Measurements from ENCODE around the gene DHX8.
"Not testable (repeated sequence)": the region's sequence is repeated elsewhere in the genome, so short reads cannot be mapped to it uniquely, and the experiment has no call there.

The DHX8 gene

GRCh38 chr17:43462569-43462968 lies 21.2 kb upstream of the DHX8 start:
- not testable (repeated sequence) for DNase-seq

- no peak for DNase-seq
These were observed 20.5 kb upstream of the DHX8 start for GRCh38 chr17:43463241-43463640.

DNA sequence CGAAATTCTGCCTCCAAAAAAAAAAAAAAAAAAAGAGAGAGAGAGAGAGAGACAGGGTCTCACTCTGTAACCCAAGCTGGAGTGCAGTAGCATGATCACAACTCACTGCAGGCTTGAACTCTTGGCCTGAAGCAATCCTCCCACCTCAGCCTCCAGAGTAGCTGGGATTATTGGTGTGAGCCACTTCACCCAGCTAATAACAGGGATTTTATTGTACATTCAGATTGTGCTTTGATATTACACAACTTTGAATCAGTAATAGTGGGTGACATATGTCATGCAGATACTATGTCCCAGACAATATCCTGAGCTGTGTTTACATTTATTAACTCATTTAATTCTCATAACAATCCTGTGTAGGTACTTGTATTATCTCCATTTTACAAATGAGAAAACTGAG lies 19.7 kb upstream of the DHX8 start:
- no peak for DNase-seq

DNA sequence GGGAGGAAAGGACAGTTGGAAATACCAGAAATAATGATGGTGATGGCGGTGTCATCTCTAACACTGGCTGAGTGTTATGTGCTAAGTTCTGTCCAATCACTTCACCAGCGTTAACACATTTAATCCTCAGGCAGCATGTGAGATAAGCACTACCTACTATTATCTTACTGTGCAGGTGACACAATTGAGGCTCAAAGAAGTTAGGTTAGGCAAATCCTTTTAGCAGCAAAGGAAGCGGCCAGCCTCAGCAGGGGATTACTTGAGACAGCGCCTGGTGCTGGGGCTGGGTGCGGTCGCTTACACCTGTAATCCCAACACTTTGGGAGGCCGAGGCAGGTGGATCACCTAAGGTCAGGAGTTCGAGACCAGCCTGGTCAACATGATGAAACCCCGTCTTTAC lies 18.7 kb upstream of the DHX8 start:
- DNase-seq = no peak

DNA sequence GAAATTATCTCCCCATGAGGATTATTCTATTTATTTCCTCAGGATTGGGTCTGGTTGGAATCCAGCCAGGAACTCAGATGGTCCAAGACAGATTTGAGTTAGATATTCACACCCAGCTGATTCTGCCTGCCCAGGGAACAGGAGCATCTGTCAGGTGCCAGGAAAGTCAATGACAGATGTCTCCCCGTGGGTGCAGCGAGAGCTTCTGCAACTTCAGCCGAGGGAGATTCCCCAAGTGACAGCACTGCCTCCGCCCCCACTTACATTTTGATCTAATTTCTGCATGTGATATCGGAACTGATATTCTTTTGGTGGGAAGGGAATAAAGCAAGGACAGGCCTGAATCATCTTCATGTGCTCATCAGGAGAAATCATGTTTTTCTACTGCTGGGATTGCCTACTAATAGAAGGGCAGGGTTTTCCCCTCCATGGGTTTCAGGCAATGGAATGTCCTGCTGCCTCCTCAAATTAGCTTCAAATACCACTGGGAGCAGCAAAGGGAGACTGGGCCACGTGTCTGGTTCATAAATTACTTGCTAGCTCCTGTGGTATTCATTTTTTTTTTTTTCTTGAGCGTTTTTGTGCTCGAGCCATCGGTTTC lies 15.7 kb upstream of the DHX8 start:
- DNase-seq = no peak

DNA sequence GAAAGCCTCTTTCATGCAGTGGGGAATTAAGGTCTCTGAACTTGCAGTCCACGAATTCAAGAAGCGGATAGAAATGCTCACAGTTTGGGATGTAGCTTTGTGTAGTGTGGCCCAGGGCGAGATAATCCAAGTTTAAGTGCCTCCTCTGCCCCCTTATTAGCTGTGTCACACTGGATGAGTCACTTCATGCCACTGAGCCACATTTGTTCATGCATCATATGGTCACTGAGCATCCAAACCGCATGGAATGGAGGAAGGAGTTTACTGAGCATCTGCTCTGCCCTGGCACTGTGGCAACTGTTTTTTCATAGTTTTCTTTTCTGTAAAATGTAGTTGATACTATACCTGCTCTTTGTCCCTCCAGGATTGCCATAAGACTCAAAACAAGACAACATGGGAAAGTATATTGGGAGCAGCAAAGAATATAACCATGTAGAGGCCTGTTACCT lies 15.1 kb upstream of the DHX8 start:
- DNase-seq = no peak

DNA sequence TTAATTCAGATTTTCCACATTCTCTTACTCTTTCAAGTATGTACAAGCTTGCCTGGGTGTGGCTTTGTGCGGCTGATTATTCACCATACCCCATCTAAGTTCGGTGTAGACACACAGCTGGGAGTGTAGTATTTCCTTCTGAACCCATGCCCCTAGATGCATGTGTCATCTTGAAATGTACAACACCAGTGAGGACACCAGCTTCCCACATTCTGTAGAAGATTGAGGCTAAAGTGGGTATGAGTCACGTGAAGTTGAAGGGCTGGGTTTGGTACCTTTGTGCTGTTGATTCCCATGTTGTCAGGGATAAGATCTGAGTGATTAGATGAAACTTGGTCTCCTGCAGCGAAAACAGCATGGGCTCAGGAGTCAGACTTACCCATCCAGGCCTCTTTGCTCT lies 14.6 kb upstream of the DHX8 start:
- DNase-seq = no peak

- no peak for DNase-seq
These were observed 12.1 kb upstream of the DHX8 start for GRCh38 chr17:43471585-43472160.

- no peak for DNase-seq
These were observed 8.2 kb upstream of the DHX8 start for GRCh38 chr17:43475494-43476089.

DNA sequence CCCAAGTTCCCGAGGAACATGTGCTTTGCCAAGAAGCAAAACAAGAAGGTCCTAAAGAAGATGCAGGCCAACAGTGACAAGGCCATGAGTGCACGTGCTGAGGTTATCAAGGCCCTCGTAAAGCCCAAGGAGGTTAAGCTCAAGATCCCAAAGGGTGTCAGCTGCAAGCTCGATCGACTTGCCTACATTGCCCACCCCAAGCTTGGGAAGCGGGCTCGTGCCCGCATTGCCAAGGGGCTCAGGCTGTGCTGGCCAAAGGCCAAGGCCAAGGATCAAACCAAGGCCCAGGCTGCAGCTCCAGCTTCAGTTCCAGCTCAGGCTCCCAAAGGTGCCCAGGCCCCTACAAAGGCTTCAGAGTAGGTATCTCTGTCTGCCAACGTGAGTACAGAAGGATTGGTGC lies 7.5 kb upstream of the DHX8 start:
- DNase-seq = not testable (repeated sequence)

- no peak for DNase-seq
These were observed 5.7 kb upstream of the DHX8 start for GRCh38 chr17:43477832-43478634.

DNA sequence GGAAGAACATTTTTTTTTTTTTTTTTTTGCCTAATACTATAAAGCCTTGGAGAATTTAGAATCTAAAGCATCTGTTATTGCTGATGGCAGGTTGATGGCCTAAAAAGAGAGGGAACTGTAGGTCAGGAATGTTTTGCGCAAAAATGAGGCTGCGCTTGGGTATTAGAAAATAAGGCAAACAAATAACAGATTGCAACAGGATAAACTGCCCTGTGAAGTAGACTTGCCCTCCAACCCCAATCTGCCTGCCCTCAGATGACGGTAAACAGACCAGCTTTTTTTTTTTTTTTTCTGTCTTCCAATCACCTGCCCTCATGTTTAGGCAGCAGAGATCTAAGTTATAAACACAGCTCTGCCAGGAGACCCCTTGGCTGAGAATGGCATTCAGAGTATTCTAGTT lies 3.8 kb upstream of the DHX8 start:
- DNase-seq = no peak

GRCh38 chr17:43482103-43483012 lies 1.4 kb upstream of the DHX8 start:
- DNase-seq = no peak

- no peak for DNase-seq
These were observed 6.8 kb downstream of the DHX8 start for GRCh38 chr17:43490621-43491020.

GRCh38 chr17:43509440-43509839 lies 25.7 kb downstream of the DHX8 start:
- not testable (repeated sequence) for DNase-seq

DNA sequence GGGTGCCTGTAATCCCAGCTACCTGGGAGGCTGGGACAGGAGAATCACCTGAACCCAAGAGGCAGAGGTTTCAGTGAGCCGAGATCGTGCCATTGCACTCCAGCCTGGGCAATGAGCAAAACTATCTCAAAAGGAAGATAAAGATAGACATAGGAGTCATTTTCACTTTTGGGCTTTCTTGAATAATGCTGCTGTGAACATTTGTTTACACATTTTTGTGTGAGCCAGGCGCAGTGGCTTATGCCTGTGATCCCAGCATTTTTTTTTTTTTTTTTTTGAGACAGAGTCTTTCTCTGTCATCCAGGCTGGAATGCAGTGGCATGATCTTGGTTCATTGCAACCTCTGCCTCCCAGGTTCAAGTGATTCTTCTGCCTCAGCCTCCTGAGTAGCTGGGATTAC lies 27.4 kb downstream of the DHX8 start:
- DNase-seq = not testable (repeated sequence)

DNA sequence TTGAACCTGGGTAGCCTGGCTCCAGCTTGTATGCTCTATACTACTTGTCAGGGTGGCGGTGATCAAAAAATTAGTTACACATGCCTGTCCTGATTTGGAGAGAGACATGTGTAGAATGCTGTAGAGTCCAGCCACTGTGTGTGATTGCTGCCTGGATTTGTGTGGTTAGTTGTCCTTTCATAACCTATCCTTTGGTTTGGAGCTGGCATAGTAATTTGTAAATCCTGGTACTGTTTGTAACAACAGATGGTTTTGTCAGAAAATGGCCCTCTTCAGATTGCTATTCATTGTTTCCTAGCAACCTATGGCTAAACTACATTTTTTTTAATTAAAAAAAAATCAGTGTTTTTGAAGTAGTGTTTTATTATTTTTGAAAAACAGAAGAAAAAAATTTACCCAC lies 31.9 kb downstream of the DHX8 start:
- DNase-seq = no peak

GRCh38 chr17:43517161-43517560 lies 33.4 kb downstream of the DHX8 start:
- no peak for DNase-seq

DNA sequence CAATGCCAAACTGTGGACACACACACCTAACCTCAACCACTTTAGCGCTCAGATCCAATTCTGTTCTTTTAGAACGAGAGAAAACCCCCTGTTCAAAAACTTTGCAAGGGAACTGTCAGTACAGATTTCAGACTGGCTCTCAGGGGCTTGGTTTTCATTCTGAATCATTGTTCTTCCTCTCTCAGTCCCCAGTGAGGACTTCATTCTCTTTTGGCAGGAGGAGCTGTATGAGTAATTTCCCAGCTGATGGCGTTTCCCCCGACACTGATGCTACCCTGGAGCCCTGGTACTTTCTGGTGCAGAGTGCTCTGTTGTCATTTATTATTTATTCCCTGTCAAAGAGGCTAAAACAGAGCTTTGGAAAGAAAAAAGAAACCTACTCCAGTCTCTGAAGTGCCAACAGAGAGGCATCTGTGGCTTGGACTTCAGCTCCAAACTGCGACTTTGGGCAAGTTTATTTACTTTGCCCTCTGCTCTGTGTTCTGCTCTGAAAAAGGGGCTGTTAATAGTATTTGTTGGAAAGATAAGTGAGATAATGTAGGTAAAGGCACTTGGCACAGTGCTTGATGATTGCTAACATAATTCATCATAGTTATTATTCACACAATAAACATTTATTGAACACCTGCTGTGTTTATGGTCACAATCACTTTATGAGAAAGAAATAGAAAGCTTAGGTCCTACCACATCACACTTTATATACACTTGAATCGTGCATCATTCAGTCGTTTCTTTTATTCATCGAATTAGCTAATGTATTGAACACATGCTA lies 34.0 kb downstream of the DHX8 start:
- no peak for DNase-seq

- DNase-seq = no peak
These were observed 37.6 kb downstream of the DHX8 start for GRCh38 chr17:43521389-43521788.

- DNase-seq = no peak
These were observed 41.3 kb downstream of the DHX8 start for GRCh38 chr17:43524945-43525575.
